HG03064 (cell line): ENCODE data around the gene ULK2.

ENCODE experiments used
- ATAC-seq: cut with Tn5 transposase; IDR thresholded peaks from one replicate; pipeline ENCODE4 v1.9.1; 2021; ENCODE audit warnings: low read depth; ENCODE audit not compliant: unreplicated experiment

The ULK2 gene

DNA sequence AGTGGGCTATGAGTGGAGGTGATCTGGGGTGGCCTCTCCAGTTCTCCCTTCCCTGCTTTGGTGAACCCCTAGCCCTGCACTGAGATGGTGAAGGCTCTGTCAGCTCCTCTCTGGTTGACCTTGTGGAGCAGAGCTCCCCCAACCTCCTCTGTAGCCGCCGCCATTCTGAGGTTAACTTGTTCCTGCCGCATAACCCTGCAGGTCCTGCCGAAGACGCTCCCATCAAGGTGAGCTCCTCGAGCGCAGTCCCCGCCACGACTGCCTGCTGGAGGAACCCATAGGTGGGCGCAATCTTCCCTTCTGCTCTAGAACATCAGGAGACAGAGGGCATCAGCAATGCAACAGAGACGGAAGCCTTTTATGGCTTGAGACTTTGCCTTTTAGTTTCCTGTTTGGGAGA lies 136.1 kb downstream of the ULK2 start:
- ATAC-seq: no peak

DNA sequence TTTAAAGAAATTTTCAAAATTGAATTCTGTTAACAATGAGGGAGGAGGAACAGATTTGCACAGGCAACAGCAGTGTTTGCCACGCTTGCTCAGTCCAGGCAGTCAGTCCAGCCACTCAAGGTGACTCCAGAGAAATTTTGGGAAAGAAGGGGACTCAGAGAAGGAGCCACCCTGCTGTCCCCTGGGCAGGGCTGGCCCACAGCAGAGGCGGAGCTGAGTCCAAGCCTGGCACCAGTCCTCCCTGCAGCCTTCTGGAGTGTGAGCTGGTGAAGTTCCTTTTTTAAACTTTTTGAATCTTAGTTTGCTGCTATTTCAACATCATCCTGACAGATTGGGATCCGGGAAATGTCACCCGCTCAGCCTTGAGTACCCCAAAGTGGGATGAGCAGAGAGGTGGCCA lies 136.9 kb downstream of the ULK2 start:
- ATAC-seq: no peak

DNA sequence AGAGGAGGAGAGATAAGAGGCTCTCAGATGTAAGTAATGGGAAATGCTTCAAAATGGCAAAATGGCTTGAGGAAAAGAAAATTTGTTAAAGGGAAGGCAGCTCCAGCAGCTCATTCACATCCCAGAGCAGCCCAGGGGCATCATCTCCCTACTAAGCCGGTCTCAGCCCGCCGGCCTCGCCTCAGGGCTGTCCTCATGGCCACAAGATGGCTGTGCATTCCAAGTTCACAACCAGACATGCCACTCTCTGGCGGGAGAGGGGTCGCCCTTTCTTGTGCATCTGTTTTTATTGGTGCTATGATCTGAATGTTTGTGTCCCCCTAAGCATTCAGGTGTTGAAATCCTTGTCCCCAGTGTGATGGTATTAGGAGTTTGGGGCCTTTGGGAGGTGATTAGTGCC lies 137.8 kb downstream of the ULK2 start:
- no peak for ATAC-seq

DNA sequence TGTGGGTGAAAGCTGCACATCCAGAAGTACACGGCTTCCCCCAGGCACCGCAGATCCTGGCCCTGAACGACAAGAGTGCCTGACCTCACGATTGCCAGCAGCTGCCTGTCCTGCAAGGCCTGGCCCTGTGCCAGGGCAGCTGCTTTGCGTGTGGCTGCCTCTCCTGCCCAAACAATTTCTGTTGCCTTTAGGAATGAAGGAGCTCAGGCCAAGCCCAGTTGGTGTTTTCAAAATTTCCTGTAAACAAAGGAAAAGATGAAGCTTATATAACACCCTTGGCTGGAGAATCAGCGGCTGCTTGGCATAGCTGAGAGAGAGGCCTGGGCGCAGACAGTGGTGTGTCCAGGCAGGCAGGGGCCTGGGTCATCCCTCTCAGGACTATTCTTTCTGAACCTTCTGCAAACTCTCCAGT lies 139.6 kb downstream of the ULK2 start:
- ATAC-seq: no peak

DNA sequence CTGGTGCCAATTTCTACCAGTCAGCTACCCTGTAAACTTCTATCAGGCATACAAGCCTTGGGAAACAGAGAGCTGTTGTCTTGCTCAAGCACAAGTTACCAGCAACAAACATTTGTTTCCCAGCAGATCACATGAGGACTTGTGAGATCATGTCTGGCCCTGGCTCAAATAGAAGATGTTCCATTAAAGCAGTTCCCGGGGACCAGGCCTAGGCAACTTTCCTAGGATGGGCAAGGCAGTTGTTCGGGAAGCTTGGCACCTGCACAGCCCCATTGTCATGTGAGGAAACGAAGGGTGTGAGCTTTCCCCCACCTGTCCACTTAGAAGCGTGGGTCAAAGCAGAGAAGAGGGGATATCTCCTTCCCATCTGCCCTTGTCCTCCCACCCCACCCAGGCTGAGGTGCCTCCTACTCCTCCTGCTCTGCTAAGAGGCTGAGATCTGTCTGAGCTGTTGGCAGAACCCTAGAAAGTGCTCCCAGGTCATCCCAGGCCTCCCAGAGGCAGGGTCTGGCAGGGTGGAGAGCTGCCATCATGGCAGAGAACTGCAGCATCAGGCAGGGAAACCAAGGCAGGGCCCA lies 140.1 kb downstream of the ULK2 start:
- ATAC-seq: no peak

DNA sequence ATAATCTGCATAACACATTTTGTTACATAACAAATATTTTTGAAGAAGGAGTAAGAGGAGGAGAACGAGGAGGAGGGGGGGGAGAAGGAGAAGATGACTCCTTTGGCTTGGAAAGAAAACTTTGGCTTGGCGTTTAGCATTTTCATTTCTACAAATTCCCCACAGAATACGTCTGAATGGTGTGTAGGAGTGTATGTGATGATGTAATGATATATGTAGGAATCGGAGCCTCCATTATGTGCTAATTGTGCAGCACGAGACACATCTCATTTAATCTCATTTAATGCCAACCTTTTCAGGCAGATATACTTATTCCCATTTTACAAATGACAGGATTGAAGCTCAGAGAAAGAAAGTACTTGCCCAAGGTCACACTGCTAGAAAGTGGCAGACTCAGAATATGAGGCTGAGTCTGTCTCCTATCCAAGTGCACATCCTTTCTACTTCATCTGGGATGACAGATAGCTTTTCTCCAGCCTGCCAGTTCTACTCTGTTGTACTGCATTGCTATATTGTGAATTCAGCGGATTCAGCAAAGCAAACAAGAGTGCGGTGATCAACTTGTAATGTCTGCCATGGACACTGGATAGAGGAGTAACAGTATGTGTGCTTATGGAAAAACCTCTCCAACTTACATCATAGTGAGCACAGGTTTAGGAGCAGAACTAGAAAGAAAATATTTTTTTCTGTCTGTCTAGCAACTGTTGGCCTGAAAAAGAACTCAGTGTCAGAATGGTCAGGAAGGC lies 140.9 kb downstream of the ULK2 start:
- no peak for ATAC-seq

DNA sequence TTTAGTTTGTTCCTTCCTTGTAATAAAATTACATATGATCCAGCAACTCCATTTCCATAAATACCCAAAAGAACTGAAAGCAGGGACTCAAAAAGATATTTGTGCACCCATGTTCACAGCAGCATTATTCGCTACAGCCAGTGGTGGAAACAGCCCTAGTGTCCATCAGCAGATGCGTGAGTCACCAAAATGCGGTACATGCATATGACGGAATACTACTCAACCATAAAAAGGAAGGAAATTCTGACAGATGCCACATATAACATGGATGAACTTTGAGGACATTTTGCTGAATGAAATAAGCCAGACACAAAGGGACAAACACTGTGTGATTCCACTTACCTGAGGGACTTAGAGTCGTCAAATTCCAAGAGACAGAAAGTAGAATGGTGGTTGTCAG lies 142.2 kb downstream of the ULK2 start:
- ATAC-seq: no peak

DNA sequence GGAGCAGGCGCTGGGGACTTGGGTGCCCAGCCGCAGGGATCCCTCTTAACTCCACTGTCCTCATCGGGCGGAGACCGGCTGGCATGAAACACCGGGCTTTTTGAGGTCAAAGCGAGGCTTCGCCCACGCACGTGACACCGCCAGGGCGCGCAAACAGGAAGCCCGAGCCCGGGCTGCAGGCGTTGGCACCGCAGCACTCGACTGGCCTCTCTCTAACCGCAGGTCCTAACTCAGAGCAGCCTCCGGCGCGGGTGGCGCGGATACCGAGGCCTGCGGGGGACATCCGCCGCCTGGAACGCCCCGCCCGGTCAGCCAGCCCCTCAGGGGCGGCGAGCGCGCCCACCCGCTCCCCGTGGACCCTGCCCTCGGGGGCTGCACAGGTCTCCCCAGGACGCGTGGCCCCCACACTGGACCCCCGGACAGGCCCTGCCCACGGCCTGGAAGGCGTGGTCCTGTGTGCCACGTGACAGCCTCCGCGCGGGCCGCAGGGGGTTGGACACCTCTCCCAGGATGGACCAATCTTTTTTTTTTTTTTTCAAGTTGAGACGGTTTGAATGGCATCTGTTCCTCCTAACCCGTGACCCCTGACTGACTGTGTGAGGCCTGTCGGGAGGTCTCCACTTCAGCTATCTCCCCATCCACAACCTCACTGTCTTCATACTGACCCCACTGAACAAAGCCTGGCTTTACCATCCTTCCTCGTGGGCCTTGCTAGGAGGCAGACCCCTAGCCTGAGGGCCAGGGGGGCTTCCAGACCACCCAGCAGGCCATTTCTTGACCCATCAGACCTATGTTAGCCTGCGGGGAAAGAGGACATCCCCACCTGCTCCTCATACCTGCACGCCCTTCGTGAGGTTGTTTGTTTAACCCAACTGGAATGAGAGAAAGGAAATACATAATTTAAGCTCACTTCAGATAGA lies 143.0 kb downstream of the ULK2 start:
- no peak for ATAC-seq

DNA sequence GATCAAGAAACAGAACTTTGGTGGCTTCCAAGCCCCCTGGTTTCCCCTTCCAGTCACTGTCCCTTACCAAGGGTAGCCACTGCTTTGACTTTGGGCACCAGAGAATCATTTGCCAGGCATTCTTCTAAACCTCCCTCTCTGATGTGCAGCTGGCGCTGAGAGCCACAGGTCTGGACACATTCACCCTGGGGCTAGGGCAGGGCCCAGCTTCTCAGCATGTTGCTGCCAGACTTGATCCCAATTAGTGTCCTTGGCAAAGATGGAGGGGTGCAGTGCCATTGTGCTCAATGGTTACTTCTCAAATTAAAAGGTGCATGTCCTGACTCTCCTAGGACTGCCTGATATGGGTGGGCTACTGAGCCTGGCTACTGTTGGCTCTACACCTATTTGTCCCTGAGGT lies 143.8 kb downstream of the ULK2 start:
- no peak for ATAC-seq
